SK-N-SH (cell line): ENCODE results near the gene ZMYND8. TPM values are rescaled to one million over a fixed set of nuclear protein-coding genes. Genes with fewer than 3 reads are reported as not detected.

Experiments
- CHD2 ChIP-seq: fragments of 150-350 bp; IDR thresholded peaks from 2 replicates; pipeline ENCODE4 v1.6.1; 2018; ENCODE audit warnings: low read length; ENCODE audit not compliant: partially characterized antibody
- EP300 ChIP-seq, 2 experiments: IDR thresholded peaks; 2 replicates each; pipeline versions ENCODE4 v1.4.0 to v1.6.1; 2012; ENCODE audit warnings: borderline replicate concordance in 1 of 2, low read depth in 1 of 2, low read length in 1 of 2
- FOSL2 ChIP-seq: IDR thresholded peaks from 2 replicates; pipeline ENCODE4 v1.4.0; 2012; ENCODE audit warnings: low read depth, mild to moderate bottlenecking, moderate library complexity, borderline replicate concordance
- GABPA ChIP-seq: IDR thresholded peaks from 2 replicates; pipeline ENCODE4 v1.4.0; 2012; ENCODE audit warnings: low read depth, mild to moderate bottlenecking
- MAX ChIP-seq: IDR thresholded peaks from 2 replicates; pipeline ENCODE4 v1.4.0; 2012; ENCODE audit warnings: low read depth
- NRF1 ChIP-seq: IDR thresholded peaks from 2 replicates; pipeline ENCODE4 v1.6.1; 2012; ENCODE audit warnings: low read depth, mild to moderate bottlenecking, low read length
- RCOR1 ChIP-seq: fragments of 150-350 bp; IDR thresholded peaks from 2 replicates; pipeline ENCODE4 v1.6.1; 2017; ENCODE audit warnings: antibody characterized with exemption, low read length
- REST ChIP-seq: IDR thresholded peaks from 2 replicates; pipeline ENCODE4 v1.6.1; 2012; ENCODE audit warnings: mild to moderate bottlenecking, low read depth, low read length, moderate library complexity
- SMC3 ChIP-seq: IDR thresholded peaks from 2 replicates; pipeline ENCODE4 v1.6.1; 2012; ENCODE audit warnings: low read depth, low read length, improper control_type of control experiment
- TAF1 ChIP-seq: IDR thresholded peaks from 2 replicates; pipeline ENCODE4 v1.6.1; 2012; ENCODE audit warnings: low read depth, mild to moderate bottlenecking, low read length, moderate library complexity, borderline replicate concordance
- TEAD4 ChIP-seq: IDR thresholded peaks from 2 replicates; pipeline ENCODE4 v1.4.0; 2012; ENCODE audit warnings: mild to moderate bottlenecking, borderline replicate concordance; ENCODE audit not compliant: insufficient read depth
- USF2 ChIP-seq: fragments of 150-350 bp; IDR thresholded peaks from 2 replicates; pipeline ENCODE4 v1.6.1; 2017; ENCODE audit warnings: antibody characterized with exemption, low read length, low read depth, borderline replicate concordance
- YY1 ChIP-seq: IDR thresholded peaks from 2 replicates; pipeline ENCODE4 v1.4.0; 2012; ENCODE audit warnings: low read depth, mild to moderate bottlenecking
- polyA plus RNA-seq, 3 experiments: library from polyadenylated mRNA; depleted of rRNA; stranded (reverse); fragments of >200 nt; gene quantifications; 2 replicates each; pipeline ENCODE4 v1.2.3, GENCODE V29; 2012
- TF ChIP-seq, protein P1 (sequence below): fragments of 150-350 bp; IDR thresholded peaks from 2 replicates; pipeline ENCODE4 v1.6.1; 2016; ENCODE audit warnings: mild to moderate bottlenecking, low read depth, low read length
- TF ChIP-seq, protein P2 (sequence below): IDR thresholded peaks from 2 replicates; pipeline ENCODE4 v1.4.0; 2012; ENCODE audit warnings: low read depth, borderline replicate concordance
- TF ChIP-seq, protein P3 (sequence below): IDR thresholded peaks from 2 replicates; pipeline ENCODE4; 2012

Gene ZMYND8
- polyA plus RNA-seq, 1 of the 3 experiments (the other 2 are of a cell fraction), result 25.3 TPM

GRCh38 chr20:47181056-47181862 is 175.2 kb downstream of the ZMYND8 start (continued):
- TF ChIP-seq GABPA, result peak; percentile 43; the same call in 1 of the 2 replicates
- TF ChIP-seq, protein P1, sequence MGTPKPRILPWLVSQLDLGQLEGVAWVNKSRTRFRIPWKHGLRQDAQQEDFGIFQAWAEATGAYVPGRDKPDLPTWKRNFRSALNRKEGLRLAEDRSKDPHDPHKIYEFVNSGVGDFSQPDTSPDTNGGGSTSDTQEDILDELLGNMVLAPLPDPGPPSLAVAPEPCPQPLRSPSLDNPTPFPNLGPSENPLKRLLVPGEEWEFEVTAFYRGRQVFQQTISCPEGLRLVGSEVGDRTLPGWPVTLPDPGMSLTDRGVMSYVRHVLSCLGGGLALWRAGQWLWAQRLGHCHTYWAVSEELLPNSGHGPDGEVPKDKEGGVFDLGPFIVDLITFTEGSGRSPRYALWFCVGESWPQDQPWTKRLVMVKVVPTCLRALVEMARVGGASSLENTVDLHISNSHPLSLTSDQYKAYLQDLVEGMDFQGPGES, result no peak
- no peak for TF ChIP-seq NRF1
- TF ChIP-seq EP300 (IDR thresholded peaks at IDR 0.05; ENCODE audit: borderline replicate concordance in 1 of 2, low read depth in 1 of 2, low read length in 1 of 2), result no peak
- peak; percentile 37; the same call in 1 of the 2 replicates for TF ChIP-seq USF2
- TF ChIP-seq, protein P2, sequence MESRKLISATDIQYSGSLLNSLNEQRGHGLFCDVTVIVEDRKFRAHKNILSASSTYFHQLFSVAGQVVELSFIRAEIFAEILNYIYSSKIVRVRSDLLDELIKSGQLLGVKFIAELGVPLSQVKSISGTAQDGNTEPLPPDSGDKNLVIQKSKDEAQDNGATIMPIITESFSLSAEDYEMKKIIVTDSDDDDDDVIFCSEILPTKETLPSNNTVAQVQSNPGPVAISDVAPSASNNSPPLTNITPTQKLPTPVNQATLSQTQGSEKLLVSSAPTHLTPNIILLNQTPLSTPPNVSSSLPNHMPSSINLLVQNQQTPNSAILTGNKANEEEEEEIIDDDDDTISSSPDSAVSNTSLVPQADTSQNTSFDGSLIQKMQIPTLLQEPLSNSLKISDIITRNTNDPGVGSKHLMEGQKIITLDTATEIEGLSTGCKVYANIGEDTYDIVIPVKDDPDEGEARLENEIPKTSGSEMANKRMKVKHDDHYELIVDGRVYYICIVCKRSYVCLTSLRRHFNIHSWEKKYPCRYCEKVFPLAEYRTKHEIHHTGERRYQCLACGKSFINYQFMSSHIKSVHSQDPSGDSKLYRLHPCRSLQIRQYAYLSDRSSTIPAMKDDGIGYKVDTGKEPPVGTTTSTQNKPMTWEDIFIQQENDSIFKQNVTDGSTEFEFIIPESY, result no peak
- TF ChIP-seq TEAD4, result no peak
- TF ChIP-seq FOSL2, result peak; percentile 60; the same call in 1 of the 2 replicates
- no peak for TF ChIP-seq REST
- TF ChIP-seq, protein P3, sequence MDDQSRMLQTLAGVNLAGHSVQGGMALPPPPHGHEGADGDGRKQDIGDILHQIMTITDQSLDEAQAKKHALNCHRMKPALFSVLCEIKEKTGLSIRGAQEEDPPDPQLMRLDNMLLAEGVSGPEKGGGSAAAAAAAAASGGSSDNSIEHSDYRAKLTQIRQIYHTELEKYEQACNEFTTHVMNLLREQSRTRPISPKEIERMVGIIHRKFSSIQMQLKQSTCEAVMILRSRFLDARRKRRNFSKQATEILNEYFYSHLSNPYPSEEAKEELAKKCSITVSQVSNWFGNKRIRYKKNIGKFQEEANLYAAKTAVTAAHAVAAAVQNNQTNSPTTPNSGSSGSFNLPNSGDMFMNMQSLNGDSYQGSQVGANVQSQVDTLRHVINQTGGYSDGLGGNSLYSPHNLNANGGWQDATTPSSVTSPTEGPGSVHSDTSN, result peak; percentile 78
- TF ChIP-seq CHD2, result no peak
- no peak for TF ChIP-seq TAF1
- TF ChIP-seq YY1, result no peak
- no peak for TF ChIP-seq MAX
- TF ChIP-seq SMC3, result no peak
- TF ChIP-seq RCOR1, result no peak
